WI38 (cell line): ENCODE data around the gene SDCBP2.

Source experiments
- H3K4me3 ChIP-seq: 2 replicates; pipeline ENCODE4 v1.5.1; 2011; ENCODE audit warnings: low read depth, mild to moderate bottlenecking, control low read depth, low read length
- TF ChIP-seq, protein P1 (sequence below): IDR thresholded peaks from 2 replicates; pipeline ENCODE4 v1.5.1; 2012; ENCODE audit warnings: low read depth, mild to moderate bottlenecking, control low read depth, low read length

The SDCBP2 gene

DNA sequence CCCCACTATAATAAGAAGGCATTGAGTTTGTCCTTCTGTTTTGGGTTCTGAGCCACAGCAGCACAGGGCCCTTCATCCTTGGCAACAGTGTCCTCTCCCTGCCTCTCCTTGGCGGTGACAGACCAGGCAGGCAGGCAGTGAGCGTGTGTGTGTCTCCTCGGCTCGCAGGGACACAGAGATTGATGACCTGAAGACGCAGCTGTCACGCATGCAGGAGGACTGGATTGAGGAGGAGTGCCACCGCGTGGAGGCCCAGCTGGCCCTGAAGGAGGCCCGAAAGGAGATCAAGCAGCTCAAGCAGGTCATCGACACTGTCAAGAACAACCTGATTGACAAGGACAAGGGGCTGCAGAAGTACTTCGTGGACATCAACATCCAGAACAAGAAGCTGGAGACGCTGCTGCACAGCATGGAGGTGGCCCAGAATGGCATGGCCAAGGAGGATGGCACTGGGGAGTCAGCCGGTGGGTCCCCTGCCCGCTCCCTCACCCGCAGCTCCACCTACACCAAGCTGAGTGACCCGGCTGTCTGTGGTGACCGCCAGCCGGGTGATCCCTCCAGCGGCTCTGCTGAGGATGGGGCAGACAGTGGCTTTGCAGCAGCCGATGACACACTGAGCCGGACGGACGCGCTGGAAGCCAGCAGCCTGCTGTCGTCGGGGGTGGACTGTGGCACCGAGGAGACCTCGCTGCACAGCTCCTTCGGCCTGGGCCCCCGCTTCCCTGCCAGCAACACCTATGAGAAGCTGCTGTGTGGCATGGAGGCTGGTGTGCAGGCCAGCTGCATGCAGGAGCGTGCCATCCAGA is 24.0 kb downstream of the SDCBP2 start:
- TF ChIP-seq, protein P1, sequence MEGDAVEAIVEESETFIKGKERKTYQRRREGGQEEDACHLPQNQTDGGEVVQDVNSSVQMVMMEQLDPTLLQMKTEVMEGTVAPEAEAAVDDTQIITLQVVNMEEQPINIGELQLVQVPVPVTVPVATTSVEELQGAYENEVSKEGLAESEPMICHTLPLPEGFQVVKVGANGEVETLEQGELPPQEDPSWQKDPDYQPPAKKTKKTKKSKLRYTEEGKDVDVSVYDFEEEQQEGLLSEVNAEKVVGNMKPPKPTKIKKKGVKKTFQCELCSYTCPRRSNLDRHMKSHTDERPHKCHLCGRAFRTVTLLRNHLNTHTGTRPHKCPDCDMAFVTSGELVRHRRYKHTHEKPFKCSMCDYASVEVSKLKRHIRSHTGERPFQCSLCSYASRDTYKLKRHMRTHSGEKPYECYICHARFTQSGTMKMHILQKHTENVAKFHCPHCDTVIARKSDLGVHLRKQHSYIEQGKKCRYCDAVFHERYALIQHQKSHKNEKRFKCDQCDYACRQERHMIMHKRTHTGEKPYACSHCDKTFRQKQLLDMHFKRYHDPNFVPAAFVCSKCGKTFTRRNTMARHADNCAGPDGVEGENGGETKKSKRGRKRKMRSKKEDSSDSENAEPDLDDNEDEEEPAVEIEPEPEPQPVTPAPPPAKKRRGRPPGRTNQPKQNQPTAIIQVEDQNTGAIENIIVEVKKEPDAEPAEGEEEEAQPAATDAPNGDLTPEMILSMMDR, result no peak
- no peak overlapping the region for H3K4me3 ChIP-seq

DNA sequence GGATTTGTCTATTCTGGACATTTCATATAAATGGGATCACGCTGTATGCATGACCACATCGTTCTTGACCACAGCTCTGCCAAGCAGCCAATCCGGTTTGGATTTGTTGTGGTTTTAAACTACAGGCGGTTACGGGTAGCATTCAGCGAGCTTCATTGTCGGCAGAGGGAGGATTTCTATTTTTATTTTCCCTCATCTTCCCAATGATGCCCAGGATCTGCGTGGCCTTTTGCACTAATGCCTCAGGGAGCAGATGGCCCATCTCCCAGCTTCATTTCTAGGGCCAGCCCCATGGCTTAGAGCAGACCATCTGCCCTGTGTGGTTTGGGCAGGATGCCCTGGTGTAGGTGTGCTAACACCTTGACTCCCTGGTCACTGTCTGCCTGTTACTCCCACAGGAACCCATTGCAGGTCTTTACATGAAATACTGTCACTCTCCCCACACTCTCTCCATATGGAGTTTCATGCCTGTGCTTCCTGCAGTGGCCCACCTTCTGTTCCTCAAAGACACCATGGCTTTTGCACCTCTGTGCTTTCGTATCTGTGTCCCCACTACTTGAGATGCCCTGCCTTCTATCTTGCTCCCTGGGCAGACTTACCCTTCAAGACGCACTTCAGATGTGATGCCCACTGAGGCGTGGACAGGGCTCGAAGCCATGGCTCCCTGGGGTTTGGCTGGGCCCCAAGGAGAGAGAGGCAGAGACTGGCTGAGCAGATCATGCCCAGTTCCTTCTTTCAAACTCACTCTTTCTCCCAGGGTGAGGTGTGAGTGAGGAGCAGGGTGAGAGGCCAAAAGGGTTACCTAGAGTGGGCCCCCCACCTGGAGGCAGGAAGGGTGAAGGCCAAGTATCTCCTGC is 26.0 kb downstream of the SDCBP2 start:
- H3K4me3 ChIP-seq, result no peak overlapping the region
- TF ChIP-seq, protein P1, result no peak

DNA sequence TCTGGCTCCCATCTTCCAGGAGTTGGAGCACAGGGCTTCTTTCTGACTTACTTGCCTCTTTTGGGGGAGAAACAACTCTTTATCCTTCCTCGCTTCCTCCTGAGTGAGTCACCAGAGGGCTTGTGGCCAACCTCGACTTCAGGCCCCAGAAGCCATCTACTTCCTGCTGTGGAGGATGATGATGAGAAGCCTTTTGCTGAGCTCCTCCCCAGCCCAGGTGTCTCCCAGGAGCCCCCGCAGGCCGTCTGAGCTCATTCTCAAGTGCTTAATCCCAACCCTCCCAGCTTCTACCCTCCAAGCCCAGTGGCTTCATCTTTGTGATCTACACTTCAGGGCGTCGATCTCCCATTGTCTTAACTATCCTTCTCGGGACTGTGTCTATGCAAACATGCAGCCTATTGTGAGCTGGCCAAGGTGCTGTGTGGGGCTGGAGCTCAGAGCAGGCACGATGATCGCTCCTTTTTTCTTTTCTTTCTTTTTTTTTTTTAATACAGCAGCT is 27.9 kb downstream of the SDCBP2 start:
- TF ChIP-seq, protein P1, result no peak
- no peak overlapping the region for H3K4me3 ChIP-seq

DNA sequence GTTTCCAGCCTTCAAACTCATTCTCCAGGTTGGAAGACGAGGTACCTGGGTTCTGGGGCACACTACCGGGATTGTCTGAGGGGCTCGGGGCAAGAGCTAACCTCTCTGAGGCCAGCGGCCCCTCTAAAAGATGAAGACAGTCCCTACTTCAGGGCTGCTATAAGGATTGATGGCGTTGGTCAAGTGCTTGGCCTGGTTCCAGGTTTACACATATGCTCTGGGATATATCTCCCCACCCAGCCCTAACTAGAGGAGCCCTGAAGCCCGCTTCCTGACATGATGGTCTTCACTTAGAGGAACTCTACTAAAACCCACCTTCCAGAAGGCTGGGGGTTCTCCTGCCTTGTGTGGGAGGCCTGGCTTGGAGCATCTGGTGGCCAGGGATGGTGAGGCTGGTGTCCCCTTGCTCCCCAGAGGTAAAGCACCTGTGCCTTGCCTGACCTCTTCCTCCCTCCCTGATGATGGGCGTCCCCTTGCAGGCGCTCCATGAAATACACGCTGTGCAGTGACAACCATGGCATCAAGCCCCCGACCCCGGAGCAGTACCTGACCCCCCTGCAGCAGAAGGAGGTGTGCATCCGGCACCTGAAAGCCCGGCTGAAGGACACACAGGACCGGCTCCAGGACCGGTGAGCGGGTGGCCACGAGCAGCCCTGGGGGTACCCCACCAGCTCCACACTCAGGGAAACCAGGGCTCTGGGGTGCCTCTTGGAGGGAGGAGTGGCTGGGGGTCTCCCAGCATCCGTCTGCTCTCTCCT is 28.7 kb downstream of the SDCBP2 start:
- no peak overlapping the region for H3K4me3 ChIP-seq
- TF ChIP-seq, protein P1, result no peak

DNA sequence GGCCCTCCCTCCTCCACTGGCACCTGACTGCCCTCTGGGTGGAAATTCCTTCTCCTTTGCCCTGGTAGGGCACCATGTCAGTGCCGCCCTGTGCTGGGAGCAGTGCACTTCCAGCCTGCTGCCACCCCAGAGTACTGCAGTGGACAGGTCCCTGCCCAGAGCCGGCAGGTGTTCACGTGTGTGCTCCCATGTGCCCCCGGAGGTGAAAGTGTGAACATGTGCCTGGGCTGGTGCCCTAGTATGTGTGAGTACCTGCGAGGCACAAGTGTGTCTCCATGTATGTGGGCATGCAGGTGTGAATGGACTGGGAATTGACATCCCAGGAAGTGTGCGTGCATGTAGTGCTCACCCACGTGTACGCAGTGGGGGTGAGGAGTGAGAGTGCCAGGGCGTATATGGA is 29.4 kb downstream of the SDCBP2 start:
- no peak overlapping the region for H3K4me3 ChIP-seq
- TF ChIP-seq, protein P1, result no peak

DNA sequence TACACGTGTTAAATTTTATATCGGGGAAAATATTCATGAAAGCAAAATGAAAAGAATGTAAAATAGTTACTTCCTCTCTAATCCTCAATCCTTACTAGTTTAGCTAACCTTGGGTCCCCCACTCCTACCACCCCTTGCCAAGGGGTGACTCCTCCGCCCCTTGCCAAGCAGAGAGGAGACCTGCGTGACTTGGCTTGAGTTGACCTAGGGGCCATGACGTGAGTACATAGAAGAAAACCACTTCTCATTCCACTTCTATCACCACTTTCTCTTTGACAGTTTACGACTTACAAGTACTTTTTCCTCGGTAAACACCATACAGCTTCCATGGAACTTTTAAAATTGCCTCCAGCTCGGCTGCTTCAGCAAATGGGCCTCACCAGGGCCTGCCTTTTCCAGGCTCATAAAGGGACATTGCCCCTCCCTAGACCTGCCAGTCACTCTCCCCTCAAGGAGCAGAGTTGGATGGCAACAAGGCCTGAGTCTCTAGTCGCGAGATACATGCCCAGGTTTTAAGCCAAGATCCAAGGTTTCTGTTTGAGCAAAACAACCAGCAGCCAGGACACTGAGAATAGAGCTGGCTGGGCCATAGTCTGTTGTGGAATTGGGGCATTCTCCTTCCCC is 29.9 kb downstream of the SDCBP2 start:
- TF ChIP-seq, protein P1, result no peak
- H3K4me3 ChIP-seq, result no peak overlapping the region
